Breast epithelium (tissue), 3 donors: ENCODE data around the gene TBX15.

Experiments
- POLR2A ChIP-seq: fragments of 450-650 bp; IDR thresholded peaks from one replicate; pipeline ENCODE4 v1.6.1; 2016; ENCODE audit warnings: antibody characterized with exemption, mild to moderate bottlenecking, moderate library complexity
- POLR2AphosphoS5 ChIP-seq, 3 donors: sonication (generic); formaldehyde crosslinking; IDR thresholded peaks; one replicate each; pipeline ENCODE4 v1.6.1; 2017; ENCODE audit warnings: antibody characterized with exemption in 3 of 3
- TF ChIP-seq, protein P1 (sequence below), 3 donors: fragments of 450-650 bp; IDR thresholded peaks; one replicate each; pipeline ENCODE4 v1.5.1; 2016 to 2017; ENCODE audit warnings: antibody characterized with exemption in 3 of 3, mild to moderate bottlenecking in 3 of 3, moderate library complexity in 3 of 3

DNA sequence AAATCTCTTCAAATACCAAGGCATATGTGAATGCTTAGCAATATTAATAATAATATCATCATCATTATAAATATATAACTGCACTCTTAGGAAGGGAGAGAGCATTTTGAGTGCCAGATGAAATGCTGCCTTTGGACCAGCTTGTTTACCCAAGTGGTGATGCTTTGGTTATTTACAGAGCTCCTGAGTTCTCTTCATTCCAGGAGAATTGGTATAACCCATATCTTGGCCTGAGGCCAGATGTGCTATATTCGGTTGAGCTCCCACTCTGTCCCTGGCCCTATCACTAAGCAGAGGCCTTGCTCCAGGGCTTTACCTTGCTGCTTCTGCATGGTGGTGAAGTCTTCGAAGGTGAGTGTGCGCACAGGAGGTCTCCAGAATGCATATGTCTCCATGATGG is 89.4 kb downstream of the TBX15 start:
- TF ChIP-seq, protein P1, sequence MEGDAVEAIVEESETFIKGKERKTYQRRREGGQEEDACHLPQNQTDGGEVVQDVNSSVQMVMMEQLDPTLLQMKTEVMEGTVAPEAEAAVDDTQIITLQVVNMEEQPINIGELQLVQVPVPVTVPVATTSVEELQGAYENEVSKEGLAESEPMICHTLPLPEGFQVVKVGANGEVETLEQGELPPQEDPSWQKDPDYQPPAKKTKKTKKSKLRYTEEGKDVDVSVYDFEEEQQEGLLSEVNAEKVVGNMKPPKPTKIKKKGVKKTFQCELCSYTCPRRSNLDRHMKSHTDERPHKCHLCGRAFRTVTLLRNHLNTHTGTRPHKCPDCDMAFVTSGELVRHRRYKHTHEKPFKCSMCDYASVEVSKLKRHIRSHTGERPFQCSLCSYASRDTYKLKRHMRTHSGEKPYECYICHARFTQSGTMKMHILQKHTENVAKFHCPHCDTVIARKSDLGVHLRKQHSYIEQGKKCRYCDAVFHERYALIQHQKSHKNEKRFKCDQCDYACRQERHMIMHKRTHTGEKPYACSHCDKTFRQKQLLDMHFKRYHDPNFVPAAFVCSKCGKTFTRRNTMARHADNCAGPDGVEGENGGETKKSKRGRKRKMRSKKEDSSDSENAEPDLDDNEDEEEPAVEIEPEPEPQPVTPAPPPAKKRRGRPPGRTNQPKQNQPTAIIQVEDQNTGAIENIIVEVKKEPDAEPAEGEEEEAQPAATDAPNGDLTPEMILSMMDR (IDR thresholded peaks at IDR 0.05): no peak
- TF ChIP-seq POLR2A (no peak), POLR2AphosphoS5 (IDR thresholded peaks at IDR 0.05) (no peak)
